ENCODE data around the gene PCED1B. TPM values are rescaled to one million over a fixed set of nuclear protein-coding genes. Genes with fewer than 3 reads are reported as not detected.

Gene PCED1B
- total RNA-seq, 4 donors from 2014 or later: 1.2 to 2.5 (median 2.3) TPM; not detected in 1

- H3K4me3 ChIP-seq: no peak overlapping the region
- no peak overlapping the region for H3K27ac ChIP-seq
- no peak for DNase-seq
- TF ChIP-seq CTCF (IDR thresholded peaks at IDR 0.05) (no peak), POLR2A (IDR thresholded peaks at IDR 0.05) (no peak)
- H3K4me1 ChIP-seq: peaks cover 0 to 15% (median 0%) of the 10 kb centered on the region in 3 donors
- no peaks in the 10 kb centered on the region for H3K27me3 ChIP-seq
- 48 to 88% methylated on average over 1 of the region's 1 CpG for WGBS, 2 donors
- intact Hi-C loops (cut with DNase I): no loop called here
- no peaks in the 10 kb centered on the region for H3K9me3 ChIP-seq
- no peaks in the 10 kb centered on the region for H3K36me3 ChIP-seq
These were observed 9.1 kb upstream of the PCED1B start for GRCh38 chr12:47070310-47070709.

- 57 to 61% methylated on average over 5 of the region's 5 CpGs for WGBS, 2 donors
- Histone ChIP-seq H3K36me3 (no peaks in the 10 kb centered on the region), H3K4me3 (no peak overlapping the region), H3K27me3 (no peaks in the 10 kb centered on the region), H3K4me1 (peaks cover 0 to 11% (median 0%) of the 10 kb centered on the region in 3 donors), H3K9me3 (no peaks in the 10 kb centered on the region), H3K27ac (no peak overlapping the region)
- DNase-seq: no peak
- peak in 5 of 6 experiments; percentile 19 to 46 (median 22) for TF ChIP-seq CTCF (IDR thresholded peaks at IDR 0.05)
- no peak for TF ChIP-seq POLR2A (IDR thresholded peaks at IDR 0.05)
- intact Hi-C loops (cut with DNase I): no loop called here
These were observed 8.1 kb upstream of the PCED1B start for GRCh38 chr12:47071241-47071852.

GRCh38 chr12:47073951-47074350 lies 5.5 kb upstream of the PCED1B start:
- no peak for DNase-seq
- no peaks in the 10 kb centered on the region for H3K27me3 ChIP-seq
- intact Hi-C loops (cut with DNase I): no loop called here
- H3K4me3 ChIP-seq: no peak overlapping the region
- TF ChIP-seq POLR2A (IDR thresholded peaks at IDR 0.05): no peak
- no peak for TF ChIP-seq CTCF (IDR thresholded peaks at IDR 0.05)
- H3K27ac ChIP-seq: no peak overlapping the region
- WGBS, 2 donors: 83 to 88% methylated on average over 3 of the region's 3 CpGs
- no peaks in the 10 kb centered on the region for H3K36me3 ChIP-seq
- H3K4me1 ChIP-seq: peaks cover 0 to 28% (median 4%) of the 10 kb centered on the region in 3 donors
- H3K9me3 ChIP-seq: no peaks in the 10 kb centered on the region

- no peak overlapping the region for H3K4me3 ChIP-seq
- H3K27me3 ChIP-seq: no peaks in the 10 kb centered on the region
- no peak for DNase-seq
- no peaks in the 10 kb centered on the region for H3K36me3 ChIP-seq
- no peak overlapping the region for H3K27ac ChIP-seq
- WGBS, 2 donors: 93 to 100% methylated on average over 2 of the region's 2 CpGs
- peaks cover 0 to 32% (median 4%) of the 10 kb centered on the region in 3 donors for H3K4me1 ChIP-seq
- H3K9me3 ChIP-seq: no peaks in the 10 kb centered on the region
- no peak for TF ChIP-seq CTCF (IDR thresholded peaks at IDR 0.05)
- no peak for TF ChIP-seq POLR2A (IDR thresholded peaks at IDR 0.05)
- intact Hi-C loops (cut with DNase I): loop anchor here (5.0 kb wide), 1 partner anchor 233 kb away; no protein-coding TSS in a partner anchor
These were observed 4.7 kb upstream of the PCED1B start for GRCh38 chr12:47074757-47075156.

GRCh38 chr12:47075192-47076084 lies 4.0 kb upstream of the PCED1B start:
- H3K27ac ChIP-seq: no peak overlapping the region

More at GRCh38 chr12:47075192-47076084, 4.0 kb upstream of the PCED1B start:
- 94 to 95% methylated on average over 7 of the region's 7 CpGs for WGBS, 2 donors
- no peaks in the 10 kb centered on the region for H3K9me3 ChIP-seq
- H3K4me3 ChIP-seq: no peak overlapping the region
- DNase-seq: no peak
- H3K4me1 ChIP-seq: peaks cover 0 to 31% (median 4%) of the 10 kb centered on the region in 3 donors
- intact Hi-C loops (cut with DNase I): loop anchor here (5.0 kb wide), 1 partner anchor 232 kb away; no protein-coding TSS in a partner anchor
- TF ChIP-seq CTCF (IDR thresholded peaks at IDR 0.05) (no peak), POLR2A (IDR thresholded peaks at IDR 0.05) (no peak)
- no peaks in the 10 kb centered on the region for H3K27me3 ChIP-seq
- no peaks in the 10 kb centered on the region for H3K36me3 ChIP-seq
